Glutamatergic neuron (in vitro differentiated cells): ENCODE results near the gene MAST4. TPM values are rescaled to one million over a fixed set of nuclear protein-coding genes. Genes with fewer than 3 reads are reported as not detected.

Experiments used
- DNase-seq: peaks from one replicate; pipeline ENCODE4 v3.0.0; 2022
- H3K27ac Mint-ChIP-seq: one replicate; pipeline ENCODE4 v1.8.0; 2020; ENCODE audit warnings: mild to moderate bottlenecking, mixed read lengths, inconsistent platforms; ENCODE audit not compliant: unreplicated experiment
- H3K27me3 Mint-ChIP-seq: one replicate; pipeline ENCODE4 v1.8.0; 2020; ENCODE audit warnings: mild to moderate bottlenecking, moderate library complexity, mixed read lengths, inconsistent platforms; ENCODE audit not compliant: unreplicated experiment
- H3K36me3 Mint-ChIP-seq: one replicate; pipeline ENCODE4 v1.8.0; 2020; ENCODE audit warnings: mild to moderate bottlenecking, mixed read lengths, inconsistent platforms; ENCODE audit not compliant: unreplicated experiment
- H3K4me1 Mint-ChIP-seq: one replicate; pipeline ENCODE4 v1.8.0; 2020; ENCODE audit warnings: mild to moderate bottlenecking, low read depth, mixed read lengths, inconsistent platforms; ENCODE audit not compliant: unreplicated experiment
- H3K4me3 Mint-ChIP-seq: one replicate; pipeline ENCODE4 v1.8.0; 2020; ENCODE audit warnings: mild to moderate bottlenecking, mixed read lengths, inconsistent platforms; ENCODE audit not compliant: unreplicated experiment
- H3K9me3 Mint-ChIP-seq: one replicate; pipeline ENCODE4 v1.8.0; 2020; ENCODE audit warnings: mild to moderate bottlenecking, moderate library complexity, mixed read lengths, inconsistent platforms; ENCODE audit not compliant: unreplicated experiment
- total RNA-seq: library from RNA; stranded (reverse); fragmentation: NEBNext Ultra II Directional; extraction: Animal tissue kit (Norgen Biotek cat#: 25700); gene quantifications from one replicate; pipeline ENCODE4 v1.2.1, GENCODE V29; 2021; ENCODE audit not compliant: unreplicated experiment
- TF ChIP-seq, protein P1 (sequence below): fragments of 200-600 bp; sonication (generic); IDR thresholded peaks from one replicate; pipeline ENCODE4 v1.5.0; 2021; ENCODE audit not compliant: partially characterized antibody, unreplicated experiment

MAST4 gene
- total RNA-seq, 1 donor from 2014 or later: 11.5 TPM

DNA sequence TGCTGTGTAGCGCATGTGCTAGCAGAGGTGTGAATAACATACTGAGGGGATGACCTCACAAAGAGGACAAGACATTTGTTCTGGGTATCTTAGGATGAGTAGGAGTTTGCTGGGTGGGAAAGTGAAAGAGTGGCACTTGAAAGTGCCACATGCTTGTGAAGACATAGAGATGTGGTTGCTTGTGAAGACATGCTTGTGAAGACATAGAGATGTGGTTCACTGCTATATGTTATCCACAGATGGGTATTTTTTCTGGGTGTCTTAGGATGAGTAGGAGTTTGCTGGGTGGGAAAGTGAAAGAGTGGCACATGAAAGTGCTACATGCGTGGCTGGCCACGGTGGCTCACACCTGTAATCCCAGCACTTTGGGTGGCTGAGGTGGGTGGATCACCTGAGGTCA is 63.6 kb downstream of the MAST4 start:
- Mint-ChIP-seq H3K4me1 (peaks cover 26% of the 10 kb centered on the region), H3K27me3 (peaks cover 4% of the 10 kb centered on the region), H3K27ac (peak overlapping the region; percentile 30), H3K36me3 (peaks cover 5% of the 10 kb centered on the region), H3K4me3 (peak overlapping the region; percentile 45), H3K9me3 (peaks cover 3% of the 10 kb centered on the region)
- DNase-seq: no peak
- TF ChIP-seq, protein P1, sequence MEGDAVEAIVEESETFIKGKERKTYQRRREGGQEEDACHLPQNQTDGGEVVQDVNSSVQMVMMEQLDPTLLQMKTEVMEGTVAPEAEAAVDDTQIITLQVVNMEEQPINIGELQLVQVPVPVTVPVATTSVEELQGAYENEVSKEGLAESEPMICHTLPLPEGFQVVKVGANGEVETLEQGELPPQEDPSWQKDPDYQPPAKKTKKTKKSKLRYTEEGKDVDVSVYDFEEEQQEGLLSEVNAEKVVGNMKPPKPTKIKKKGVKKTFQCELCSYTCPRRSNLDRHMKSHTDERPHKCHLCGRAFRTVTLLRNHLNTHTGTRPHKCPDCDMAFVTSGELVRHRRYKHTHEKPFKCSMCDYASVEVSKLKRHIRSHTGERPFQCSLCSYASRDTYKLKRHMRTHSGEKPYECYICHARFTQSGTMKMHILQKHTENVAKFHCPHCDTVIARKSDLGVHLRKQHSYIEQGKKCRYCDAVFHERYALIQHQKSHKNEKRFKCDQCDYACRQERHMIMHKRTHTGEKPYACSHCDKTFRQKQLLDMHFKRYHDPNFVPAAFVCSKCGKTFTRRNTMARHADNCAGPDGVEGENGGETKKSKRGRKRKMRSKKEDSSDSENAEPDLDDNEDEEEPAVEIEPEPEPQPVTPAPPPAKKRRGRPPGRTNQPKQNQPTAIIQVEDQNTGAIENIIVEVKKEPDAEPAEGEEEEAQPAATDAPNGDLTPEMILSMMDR: no peak

DNA sequence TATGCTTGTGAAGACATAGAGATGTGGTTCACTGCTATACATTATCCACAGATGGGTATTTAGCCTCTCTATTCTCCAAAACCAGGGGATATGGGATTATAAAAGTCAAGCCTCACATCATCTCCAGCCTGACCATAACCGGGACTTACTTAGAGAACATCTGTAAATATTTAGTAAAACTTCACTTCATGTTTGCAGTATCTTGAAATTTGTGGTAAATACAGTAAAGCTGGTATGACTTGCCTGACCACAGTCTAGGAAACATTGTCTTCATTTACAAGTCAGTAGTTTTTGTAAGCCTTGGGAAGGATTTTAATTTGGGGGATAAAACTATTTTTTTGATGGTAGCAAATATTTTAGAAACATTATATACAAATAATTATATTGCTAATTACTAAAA is 64.2 kb downstream of the MAST4 start:
- H3K36me3 Mint-ChIP-seq: peaks cover 5% of the 10 kb centered on the region
- peaks cover 3% of the 10 kb centered on the region for H3K9me3 Mint-ChIP-seq
- no peak overlapping the region for H3K4me3 Mint-ChIP-seq
- H3K4me1 Mint-ChIP-seq: peaks cover 26% of the 10 kb centered on the region
- DNase-seq: no peak
- H3K27me3 Mint-ChIP-seq: peaks cover 4% of the 10 kb centered on the region
- TF ChIP-seq, protein P1: no peak
- peak overlapping the region; percentile 77 for H3K27ac Mint-ChIP-seq

DNA sequence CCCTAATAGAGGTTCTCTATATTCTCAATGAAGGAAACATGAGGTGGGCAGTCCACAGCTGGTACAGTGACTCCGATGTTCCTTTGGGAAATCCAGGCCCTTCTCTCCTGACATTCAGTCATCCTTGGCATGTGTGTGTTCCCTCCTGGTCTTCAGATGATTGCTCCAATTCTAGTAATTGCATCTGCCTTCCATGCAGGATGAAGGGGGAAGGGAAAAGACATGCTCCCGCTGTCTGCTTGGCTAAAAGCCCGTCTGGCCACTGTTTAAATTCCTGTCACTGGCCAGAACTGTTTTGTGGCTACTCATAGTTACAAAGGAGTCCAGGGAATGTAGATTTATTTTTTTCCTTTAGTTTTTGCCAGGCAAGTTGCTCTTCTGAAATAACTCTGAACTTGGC is 65.0 kb downstream of the MAST4 start:
- H3K9me3 Mint-ChIP-seq: peaks cover 3% of the 10 kb centered on the region
- peaks cover 4% of the 10 kb centered on the region for H3K27me3 Mint-ChIP-seq
- H3K27ac Mint-ChIP-seq: peak overlapping the region; percentile 86
- TF ChIP-seq, protein P1: no peak
- peak; percentile 42 for DNase-seq
- H3K4me1 Mint-ChIP-seq: peaks cover 26% of the 10 kb centered on the region
- H3K4me3 Mint-ChIP-seq: peak overlapping the region; percentile 47
- H3K36me3 Mint-ChIP-seq: peaks cover 5% of the 10 kb centered on the region

DNA sequence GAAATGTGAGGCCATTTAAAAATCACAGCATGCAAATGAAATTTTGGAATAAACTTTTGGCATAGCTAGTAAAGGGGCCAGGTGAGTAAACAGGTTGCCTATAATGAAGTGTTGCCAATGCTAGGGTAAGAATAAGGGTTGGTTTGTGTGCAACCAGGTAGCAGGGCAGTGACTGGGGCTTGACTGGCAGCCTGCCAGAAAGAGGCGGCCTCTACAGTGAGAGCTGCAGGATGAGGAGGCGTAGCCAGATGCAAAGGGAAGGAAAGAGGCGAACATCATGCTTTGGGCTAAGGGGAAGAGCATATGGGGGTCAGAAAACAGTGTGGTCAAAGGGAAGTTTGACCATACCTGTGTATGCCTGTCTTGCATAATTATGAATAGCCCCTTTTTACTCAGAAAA is 70.6 kb downstream of the MAST4 start:
- TF ChIP-seq, protein P1: no peak
- H3K27ac Mint-ChIP-seq: no peak overlapping the region
- H3K9me3 Mint-ChIP-seq: no peaks in the 10 kb centered on the region
- H3K4me1 Mint-ChIP-seq: peaks cover 8% of the 10 kb centered on the region
- no peak overlapping the region for H3K4me3 Mint-ChIP-seq
- no peak for DNase-seq
- H3K27me3 Mint-ChIP-seq: no peaks in the 10 kb centered on the region
- H3K36me3 Mint-ChIP-seq: no peaks in the 10 kb centered on the region

DNA sequence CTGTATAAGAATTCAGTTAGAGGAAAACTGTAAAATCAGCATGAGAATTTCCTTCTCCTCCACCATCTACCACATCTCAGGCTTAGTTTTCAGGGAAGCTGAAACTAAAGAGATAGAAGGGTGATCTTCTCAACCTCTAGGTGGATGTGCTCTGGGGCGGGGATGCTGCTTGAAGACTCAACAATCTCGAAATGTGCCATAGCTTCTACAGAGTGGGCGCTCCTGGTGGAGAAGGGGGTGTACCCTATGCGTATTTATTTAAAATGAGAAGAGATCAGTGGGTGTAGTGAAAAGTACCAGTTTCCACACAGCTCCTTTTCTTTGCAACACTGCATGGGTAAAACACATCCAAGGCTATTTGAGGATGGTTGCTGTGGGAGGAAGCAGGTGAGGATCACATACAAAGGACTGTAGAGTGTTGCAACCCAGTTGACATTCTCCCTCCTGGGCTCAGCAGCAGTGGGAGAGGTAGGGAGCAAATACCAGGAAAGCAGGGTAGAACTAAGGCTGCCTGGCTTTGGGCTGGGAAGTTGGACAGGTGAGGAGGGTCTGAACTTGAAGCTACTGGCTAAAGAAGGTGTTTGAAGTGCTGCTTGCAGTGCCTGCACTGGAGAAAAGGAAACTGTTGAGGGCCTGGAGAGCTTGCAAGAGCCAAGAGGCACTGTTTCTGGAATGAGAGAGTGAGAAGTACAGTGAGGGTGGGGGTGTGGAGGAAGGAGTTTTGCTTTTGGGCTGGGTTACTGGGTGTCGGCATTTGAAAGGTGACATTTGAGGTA is 73.1 kb downstream of the MAST4 start:
- TF ChIP-seq, protein P1: no peak
- H3K27ac Mint-ChIP-seq: no peak overlapping the region
- no peak for DNase-seq
- H3K27me3 Mint-ChIP-seq: no peaks in the 10 kb centered on the region
- H3K36me3 Mint-ChIP-seq: no peaks in the 10 kb centered on the region
- no peak overlapping the region for H3K4me3 Mint-ChIP-seq
- peaks cover 3% of the 10 kb centered on the region for H3K4me1 Mint-ChIP-seq
- H3K9me3 Mint-ChIP-seq: no peaks in the 10 kb centered on the region
